ENCODE measurements around the gene ADORA3. TPM values are rescaled to one million over a fixed set of nuclear protein-coding genes. Genes with fewer than 3 reads are reported as not detected.

Gene ADORA3
- polyA plus RNA-seq, 1 donor (not counting 4 experiments of a cell fraction or from before 2014, with no cell fraction given), result not detected

DNA sequence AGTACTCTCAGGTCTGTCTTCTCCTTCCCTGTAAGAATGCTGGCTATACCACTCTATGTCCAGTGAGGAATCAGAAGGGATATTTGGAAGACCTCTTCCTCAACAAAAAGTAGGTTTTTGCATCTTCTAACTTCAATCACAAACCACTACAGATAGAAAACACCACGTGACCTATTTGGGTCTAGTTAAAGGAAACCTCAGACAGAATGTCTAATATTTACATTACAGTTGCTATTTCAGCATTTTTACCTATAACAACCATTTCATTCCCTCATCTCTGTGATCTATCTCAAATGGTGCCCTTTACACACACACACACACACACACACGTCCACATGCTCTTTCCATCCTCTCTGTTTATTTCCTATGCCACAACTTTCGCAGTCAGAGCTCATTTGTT lies 7.9 kb upstream of the ADORA3 start:
- H3K27ac ChIP-seq (ENCODE audit: control insufficient read depth, insufficient read depth, low read length), result no peak overlapping the region
- H2AFZ ChIP-seq (ENCODE audit: control insufficient read depth, low read length), result no peak overlapping the region
- no peaks in the 10 kb centered on the region for H3K36me3 ChIP-seq (ENCODE audit: control insufficient read depth in 2 of 2, extremely low read depth in 1 of 2, insufficient read depth in 2 of 2, low read length in 2 of 2)
- H3K9me3 ChIP-seq (ENCODE audit: control insufficient read depth, low read depth, low read length), result no peaks in the 10 kb centered on the region
- no peak overlapping the region for H3K4me2 ChIP-seq (ENCODE audit: control insufficient read depth, extremely low read depth, insufficient read depth, low read depth, low read length)
- dilution Hi-C loops (cut with MboI; ENCODE audit: extremely low pct_ligation_motif_present, low sequenced_read_pairs), result no loop called here
- no peak for DNase-seq (ENCODE audit: low read depth, low spot score)
- H3K4me1 ChIP-seq (ENCODE audit: control insufficient read depth, extremely low read depth, insufficient read depth, low read length), result peaks cover 18% of the 10 kb centered on the region
- no peak for FAIRE-seq
- H3K9me1 ChIP-seq (ENCODE audit: control insufficient read depth, extremely low read depth, insufficient read depth, low read length), result no peaks in the 10 kb centered on the region
- no peaks in the 10 kb centered on the region for H4K20me1 ChIP-seq (ENCODE audit: control insufficient read depth, extremely low read depth, insufficient read depth, low read length)
- no peak overlapping the region for H3K4me3 ChIP-seq (ENCODE audit: control insufficient read depth in 2 of 3, extremely low read depth in 1 of 3, insufficient read depth in 2 of 3, low read depth in 1 of 3, low read length in 3 of 3)
- H3K79me2 ChIP-seq (ENCODE audit: control insufficient read depth, insufficient read depth, low read length), result no peaks in the 10 kb centered on the region
- no peak overlapping the region for H3K9ac ChIP-seq (ENCODE audit: control insufficient read depth, extremely low read depth, insufficient read depth, low read length)
- H3K27me3 ChIP-seq (ENCODE audit: control insufficient read depth, extremely low read depth, insufficient read depth, low read length), result no peaks in the 10 kb centered on the region
- no peak for TF ChIP-seq EZH2 (IDR thresholded peaks at IDR 0.05; ENCODE audit: low read length)
- TF ChIP-seq, protein P1, sequence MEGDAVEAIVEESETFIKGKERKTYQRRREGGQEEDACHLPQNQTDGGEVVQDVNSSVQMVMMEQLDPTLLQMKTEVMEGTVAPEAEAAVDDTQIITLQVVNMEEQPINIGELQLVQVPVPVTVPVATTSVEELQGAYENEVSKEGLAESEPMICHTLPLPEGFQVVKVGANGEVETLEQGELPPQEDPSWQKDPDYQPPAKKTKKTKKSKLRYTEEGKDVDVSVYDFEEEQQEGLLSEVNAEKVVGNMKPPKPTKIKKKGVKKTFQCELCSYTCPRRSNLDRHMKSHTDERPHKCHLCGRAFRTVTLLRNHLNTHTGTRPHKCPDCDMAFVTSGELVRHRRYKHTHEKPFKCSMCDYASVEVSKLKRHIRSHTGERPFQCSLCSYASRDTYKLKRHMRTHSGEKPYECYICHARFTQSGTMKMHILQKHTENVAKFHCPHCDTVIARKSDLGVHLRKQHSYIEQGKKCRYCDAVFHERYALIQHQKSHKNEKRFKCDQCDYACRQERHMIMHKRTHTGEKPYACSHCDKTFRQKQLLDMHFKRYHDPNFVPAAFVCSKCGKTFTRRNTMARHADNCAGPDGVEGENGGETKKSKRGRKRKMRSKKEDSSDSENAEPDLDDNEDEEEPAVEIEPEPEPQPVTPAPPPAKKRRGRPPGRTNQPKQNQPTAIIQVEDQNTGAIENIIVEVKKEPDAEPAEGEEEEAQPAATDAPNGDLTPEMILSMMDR (optimal IDR thresholded peaks at IDR 0.05 in 1 of 3, IDR thresholded peaks at IDR 0.05 in 1 of 3, conservative IDR thresholded peaks at IDR 0.05 in 1 of 3; ENCODE audit: extremely low read depth in 1 of 3, insufficient read depth in 2 of 3, low read length in 3 of 3), result no peak

DNA sequence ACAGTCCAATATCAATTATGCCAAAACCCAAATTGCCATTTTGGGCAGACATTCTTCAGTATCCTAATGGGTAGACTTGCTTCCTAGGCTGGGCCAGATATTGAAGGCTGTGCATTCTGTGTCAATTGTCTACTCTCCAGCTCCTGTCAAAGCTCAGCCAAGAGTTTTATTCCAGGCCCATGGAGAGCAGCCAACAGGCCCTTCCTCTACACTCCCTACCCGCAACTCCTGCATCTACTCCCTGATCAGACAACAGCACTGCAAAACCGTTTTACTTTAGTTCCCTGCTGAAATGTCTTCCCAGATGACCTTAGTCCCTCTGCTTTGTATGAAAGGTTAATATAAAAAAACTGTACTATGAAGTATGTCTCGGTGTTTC lies 6.6 kb upstream of the ADORA3 start:
- H3K9me1 ChIP-seq (ENCODE audit: control insufficient read depth, extremely low read depth, insufficient read depth, low read length), result no peaks in the 10 kb centered on the region
- H3K9ac ChIP-seq (ENCODE audit: control insufficient read depth, extremely low read depth, insufficient read depth, low read length), result no peak overlapping the region
- no peaks in the 10 kb centered on the region for H3K36me3 ChIP-seq (ENCODE audit: control insufficient read depth in 2 of 2, extremely low read depth in 1 of 2, insufficient read depth in 2 of 2, low read length in 2 of 2)
- H3K9me3 ChIP-seq (ENCODE audit: control insufficient read depth, low read depth, low read length), result no peaks in the 10 kb centered on the region
- no peaks in the 10 kb centered on the region for H3K27me3 ChIP-seq (ENCODE audit: control insufficient read depth, extremely low read depth, insufficient read depth, low read length)
- FAIRE-seq, result no peak
- DNase-seq (ENCODE audit: low read depth, low spot score), result no peak
- dilution Hi-C loops (cut with MboI; ENCODE audit: extremely low pct_ligation_motif_present, low sequenced_read_pairs), result no loop called here
- no peaks in the 10 kb centered on the region for H3K79me2 ChIP-seq (ENCODE audit: control insufficient read depth, insufficient read depth, low read length)
- TF ChIP-seq, protein P1 (optimal IDR thresholded peaks at IDR 0.05 in 1 of 3, IDR thresholded peaks at IDR 0.05 in 1 of 3, conservative IDR thresholded peaks at IDR 0.05 in 1 of 3; ENCODE audit: extremely low read depth in 1 of 3, insufficient read depth in 2 of 3, low read length in 3 of 3), result no peak
- TF ChIP-seq EZH2 (IDR thresholded peaks at IDR 0.05; ENCODE audit: low read length), result no peak
- H2AFZ ChIP-seq (ENCODE audit: control insufficient read depth, low read length), result no peak overlapping the region
- H3K27ac ChIP-seq (ENCODE audit: control insufficient read depth, insufficient read depth, low read length), result no peak overlapping the region
- peaks cover 14% of the 10 kb centered on the region for H3K4me1 ChIP-seq (ENCODE audit: control insufficient read depth, extremely low read depth, insufficient read depth, low read length)
- H3K4me3 ChIP-seq (ENCODE audit: control insufficient read depth in 2 of 3, extremely low read depth in 1 of 3, insufficient read depth in 2 of 3, low read depth in 1 of 3, low read length in 3 of 3), result no peak overlapping the region
- H4K20me1 ChIP-seq (ENCODE audit: control insufficient read depth, extremely low read depth, insufficient read depth, low read length), result no peaks in the 10 kb centered on the region
- H3K4me2 ChIP-seq (ENCODE audit: control insufficient read depth, extremely low read depth, insufficient read depth, low read depth, low read length), result no peak overlapping the region

Measured in keratinocyte (primary cell).